Endometrium (tissue), 2 donors: Measurements from ENCODE around the gene COPG2.

ENCODE experiments used
- FAIRE-seq: peaks from 2 replicates; lab custom pipeline; 2012; peaks lifted over from hg19 to GRCh38; lab: Jason Lieb, UNC
- donor health status: control.
- donor health status: control.

COPG2 gene

GRCh38 chr7:130493275-130493873 lies 175.2 kb downstream of the COPG2 start:
- no peak for FAIRE-seq

DNA sequence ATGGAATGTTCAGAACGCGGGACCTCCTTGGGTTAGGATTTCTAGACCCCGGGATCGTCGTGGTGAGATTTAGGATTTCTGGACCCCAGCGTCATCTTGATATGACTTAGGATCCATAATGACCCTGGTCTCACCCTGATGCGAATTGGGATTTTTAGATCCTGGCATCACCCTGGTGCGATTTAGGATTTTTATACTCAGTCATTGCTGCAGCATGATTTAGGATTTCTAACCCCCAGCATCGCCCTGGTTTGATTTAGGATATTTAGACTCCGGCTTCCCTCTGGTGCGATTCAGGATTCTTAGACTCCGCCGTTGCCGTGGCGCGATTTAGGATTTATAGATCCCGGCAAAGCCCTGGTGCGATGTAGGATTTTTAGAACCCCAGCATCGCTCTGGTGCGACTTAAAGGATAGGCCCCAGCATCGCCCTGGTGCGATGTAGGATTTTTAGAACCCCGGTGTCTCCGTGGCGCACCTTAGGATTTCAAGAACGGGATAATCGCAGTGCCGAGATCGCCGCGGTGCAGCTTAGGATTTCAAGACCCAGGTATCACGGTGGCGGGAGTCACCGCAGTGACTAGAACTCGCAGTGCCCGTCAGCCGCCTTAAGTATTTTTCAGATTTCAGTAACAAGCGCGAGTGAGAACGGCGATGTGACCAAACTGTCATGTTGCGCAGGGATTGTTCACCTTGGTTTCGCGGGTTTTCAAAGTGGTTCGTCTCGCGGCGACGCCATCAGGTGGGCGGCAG lies 175.8 kb downstream of the COPG2 start:
- no peak for FAIRE-seq

GRCh38 chr7:130491841-130492522 lies 176.6 kb downstream of the COPG2 start, which contains the start of gene MEST:
Gene MEST, plus strand, starts transcription at chr7:130492085. Its CDS starts 229 bp downstream, at chr7:130492314.
- FAIRE-seq, result no peak

- no peak for FAIRE-seq
Measured at GRCh38 chr7:130490888-130491804, 177.4 kb downstream of the COPG2 start.

DNA sequence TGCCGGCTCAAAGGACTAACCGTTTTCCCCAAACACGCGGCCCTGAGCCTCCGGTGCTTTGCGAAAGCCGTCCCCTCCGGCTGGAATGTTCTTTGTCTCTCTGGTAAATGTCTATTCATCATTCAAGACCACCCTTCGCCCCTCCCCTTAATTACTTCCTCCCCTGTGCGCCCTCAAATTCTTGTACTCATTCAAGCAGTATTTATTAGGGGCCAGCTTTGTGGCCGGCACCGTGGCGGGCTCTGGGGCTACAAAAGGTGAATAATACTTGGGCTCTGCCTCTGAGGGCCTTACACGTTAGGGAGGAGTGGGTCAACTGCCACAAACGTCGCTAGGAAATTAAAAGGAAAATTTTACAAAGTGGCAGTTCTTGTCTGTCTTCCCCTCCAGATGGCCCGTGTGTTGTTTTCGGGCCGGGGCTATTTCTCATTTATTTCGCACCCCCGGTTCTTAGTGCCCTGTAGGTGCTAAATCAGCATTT lies 178.2 kb downstream of the COPG2 start:
- FAIRE-seq, result no peak

DNA sequence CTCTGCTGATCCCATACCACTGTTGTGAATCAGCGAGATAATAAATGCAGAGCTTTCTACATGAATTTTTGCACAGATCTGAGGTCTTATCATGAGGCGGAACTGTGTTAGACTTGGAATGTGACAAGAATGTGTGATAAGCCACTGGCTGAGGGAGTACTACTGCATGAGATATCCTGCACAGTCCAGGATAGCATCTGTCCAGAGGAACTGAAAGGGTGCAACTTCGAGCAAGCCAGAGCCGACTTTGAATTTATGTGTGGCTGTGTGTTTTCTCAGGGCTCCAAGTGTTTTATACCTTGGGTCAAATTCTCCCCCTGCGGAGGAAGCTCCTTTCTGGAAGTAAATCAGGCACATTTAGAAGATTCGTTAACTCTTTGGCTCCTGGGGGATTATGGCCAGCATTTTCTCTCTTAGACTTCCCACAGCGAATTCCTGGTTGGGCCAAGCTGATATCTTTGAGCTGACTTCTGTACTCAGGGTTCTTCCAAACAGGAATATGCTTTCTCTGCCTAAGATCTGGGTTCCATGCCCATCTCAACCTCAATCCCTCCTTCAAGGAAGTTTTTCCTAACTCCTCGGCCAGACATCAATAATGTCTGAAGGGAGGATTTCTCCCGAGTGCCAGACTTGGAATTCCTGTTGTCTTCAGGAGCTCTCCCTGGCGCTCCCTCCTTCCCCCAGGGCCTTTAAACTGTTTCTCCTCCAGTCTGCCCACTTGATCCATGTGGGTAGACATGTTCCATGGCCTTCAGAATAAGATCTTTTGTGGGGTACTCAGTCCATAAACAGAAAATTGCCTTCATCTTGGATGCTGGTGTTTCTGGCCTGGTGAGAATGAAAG lies 179.2 kb downstream of the COPG2 start:
- FAIRE-seq, result no peak

- no peak for FAIRE-seq
Measured at GRCh38 chr7:130488392-130489139, 180.0 kb downstream of the COPG2 start.

DNA sequence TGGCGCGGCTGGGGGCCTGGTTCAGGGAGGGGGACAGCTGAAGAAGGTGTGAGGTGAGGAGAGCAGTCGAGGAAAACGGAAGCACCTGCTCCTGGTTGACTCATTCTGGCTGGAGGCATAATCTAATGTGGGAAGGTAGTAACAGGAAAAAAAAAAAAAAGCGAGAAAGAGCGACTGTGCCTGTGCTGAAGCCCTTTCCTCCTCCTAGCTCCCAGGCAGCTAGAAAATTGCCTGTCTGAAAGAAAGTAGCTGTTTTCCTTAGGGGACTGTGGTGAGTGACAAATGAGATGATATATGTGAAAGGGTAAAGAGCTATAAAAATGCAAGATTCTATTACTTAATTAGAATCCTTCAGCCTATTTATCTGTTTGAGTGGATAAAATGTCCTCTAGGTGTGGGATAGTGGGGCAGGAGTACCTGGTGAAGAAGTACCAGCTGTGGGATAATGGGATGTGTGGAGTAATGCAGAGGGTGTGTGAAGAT lies 181.6 kb downstream of the COPG2 start:
- FAIRE-seq, result no peak

DNA sequence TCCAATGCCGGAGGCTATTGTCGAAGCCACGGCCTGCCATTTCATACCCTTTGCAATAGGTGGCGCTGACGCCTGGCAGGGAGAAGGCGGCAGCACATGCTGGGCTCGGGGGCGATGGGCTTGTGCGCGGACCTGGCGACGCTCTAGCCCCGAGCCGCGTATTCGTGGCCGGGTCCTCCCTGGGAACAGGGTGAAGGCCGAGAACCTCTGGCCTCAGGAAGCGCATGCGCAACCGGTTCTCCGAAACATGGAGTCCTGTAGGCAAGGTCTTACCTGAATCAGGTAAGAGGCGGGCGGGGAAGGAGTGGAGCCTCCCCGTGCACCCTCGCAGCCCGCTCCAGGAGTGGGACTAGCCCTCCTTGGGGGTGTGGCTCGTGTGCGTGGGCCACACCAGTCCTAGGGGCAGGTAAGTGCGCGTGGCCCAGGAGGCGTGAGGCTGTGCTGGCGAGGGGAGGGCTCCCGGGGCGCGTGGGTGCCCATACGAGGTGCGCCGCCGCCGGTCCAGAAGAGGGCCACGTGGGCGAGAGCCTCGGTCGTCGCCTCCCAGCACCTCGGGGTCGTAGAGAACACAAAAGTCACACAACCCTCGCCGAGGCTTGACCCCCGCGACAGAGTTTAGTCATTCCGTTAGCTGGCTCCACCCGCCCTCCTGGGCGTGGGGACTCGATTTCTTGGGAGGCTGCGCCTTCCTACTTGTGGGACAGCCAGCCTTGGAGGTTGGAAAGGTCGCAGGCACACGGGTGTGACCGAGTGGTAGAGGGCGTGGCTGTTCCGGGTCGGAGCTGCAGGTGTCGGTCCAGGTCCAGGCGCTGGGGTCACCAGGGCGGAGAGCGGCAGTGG lies 182.2 kb downstream of the COPG2 start:
- no peak for FAIRE-seq

DNA sequence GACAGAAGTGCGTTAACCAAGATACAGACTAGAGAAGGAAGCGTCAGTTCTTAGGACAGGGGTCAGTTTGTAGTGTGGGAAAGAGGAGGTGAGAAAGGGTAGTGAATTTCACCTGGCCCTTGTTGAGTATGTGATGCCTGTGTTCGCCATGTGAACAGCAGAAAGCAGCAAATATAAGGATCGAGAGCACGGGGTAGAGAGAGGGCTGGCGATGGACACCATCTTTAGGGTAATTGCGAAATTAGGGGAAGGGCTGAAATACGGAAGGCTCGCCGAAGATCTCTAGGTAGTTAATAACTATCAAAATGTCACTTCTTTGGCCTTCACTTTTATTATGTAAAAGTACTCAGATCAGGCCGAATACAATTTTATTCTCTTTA lies 182.8 kb downstream of the COPG2 start:
- no peak for FAIRE-seq

DNA sequence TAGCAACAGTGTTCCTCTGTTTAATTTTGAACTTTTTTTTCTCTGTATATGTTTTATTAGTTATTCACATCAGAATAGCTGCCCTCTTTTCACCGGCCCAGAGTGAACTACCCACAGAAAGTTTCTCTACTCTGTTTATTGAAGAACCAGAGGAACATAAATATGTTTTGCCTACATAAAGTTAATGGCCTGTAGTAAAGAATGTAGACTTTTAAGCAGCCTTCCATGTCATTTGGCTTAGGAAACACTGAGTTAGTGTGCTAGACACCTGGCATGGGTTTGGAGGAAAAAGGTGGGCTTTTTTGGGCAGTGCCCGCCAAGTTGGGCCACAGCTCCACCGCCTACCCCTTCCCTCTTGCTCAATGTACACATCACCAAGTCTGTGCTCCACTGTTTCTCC lies 185.5 kb downstream of the COPG2 start:
- no peak for FAIRE-seq

GRCh38 chr7:130481898-130482297 lies 186.7 kb downstream of the COPG2 start:
- no peak for FAIRE-seq

- FAIRE-seq, result no peak
Measured at GRCh38 chr7:130479716-130480400, 188.7 kb downstream of the COPG2 start.

DNA sequence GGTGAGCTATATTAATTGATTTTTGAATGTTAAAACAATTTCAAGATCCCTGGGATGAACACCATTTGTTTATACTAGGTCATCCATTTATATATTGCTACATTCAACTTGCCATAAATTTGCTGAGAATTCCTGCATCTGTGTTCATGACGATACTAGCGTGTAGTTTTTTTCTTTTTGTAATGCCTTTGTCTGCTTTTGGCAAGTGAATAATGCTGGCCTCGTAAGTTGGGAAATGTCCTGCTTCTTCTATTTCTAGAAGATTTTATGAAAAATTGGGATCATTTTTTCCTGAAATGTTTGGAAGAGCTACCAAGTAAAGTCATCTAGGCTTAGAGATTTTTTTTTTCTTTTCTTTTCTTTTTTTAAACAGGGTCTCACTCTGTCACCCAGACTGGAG lies 189.6 kb downstream of the COPG2 start:
- no peak for FAIRE-seq

DNA sequence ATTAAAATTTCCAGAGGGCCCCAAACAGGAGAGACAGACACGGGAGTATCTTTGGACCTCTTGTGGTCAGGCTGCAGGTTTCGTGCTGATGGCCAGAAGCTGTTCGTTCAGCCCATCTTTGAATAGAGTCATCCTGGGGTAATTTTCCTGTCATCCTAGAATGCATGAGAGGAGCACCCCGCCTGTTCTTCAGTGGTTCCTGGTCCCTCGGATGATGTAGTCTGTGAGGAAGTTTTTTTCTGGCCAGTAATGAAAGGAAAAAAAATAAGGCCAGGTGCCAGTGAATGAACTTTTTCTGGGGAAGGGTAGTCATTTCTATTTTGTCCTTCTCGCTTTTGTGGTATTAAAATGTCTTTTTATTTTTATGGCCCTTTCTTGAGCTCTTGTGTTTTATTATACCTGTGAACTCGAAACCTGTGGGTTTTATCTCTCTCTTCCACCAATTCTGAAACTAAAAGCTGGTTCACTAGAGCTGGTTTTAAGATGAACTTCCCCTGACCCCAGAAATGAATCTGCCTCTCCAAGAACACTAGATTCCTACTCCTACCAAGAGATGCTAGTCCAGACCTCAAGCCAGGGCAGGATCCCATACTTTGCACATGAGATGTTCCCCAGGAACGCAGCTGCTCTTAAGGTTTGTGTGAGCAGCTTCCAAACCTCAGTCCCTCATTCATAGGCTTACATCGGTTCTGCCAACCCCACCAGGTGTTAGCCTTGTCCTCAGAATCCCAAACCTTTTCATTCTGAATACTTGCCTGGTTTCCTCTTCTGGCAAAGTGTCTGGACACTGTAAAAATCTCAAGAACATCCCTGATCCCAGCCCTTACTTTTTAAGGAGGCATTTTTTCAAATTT lies 192.0 kb downstream of the COPG2 start:
- FAIRE-seq, result no peak

GRCh38 chr7:130475776-130476175 lies 192.8 kb downstream of the COPG2 start:
- no peak for FAIRE-seq

DNA sequence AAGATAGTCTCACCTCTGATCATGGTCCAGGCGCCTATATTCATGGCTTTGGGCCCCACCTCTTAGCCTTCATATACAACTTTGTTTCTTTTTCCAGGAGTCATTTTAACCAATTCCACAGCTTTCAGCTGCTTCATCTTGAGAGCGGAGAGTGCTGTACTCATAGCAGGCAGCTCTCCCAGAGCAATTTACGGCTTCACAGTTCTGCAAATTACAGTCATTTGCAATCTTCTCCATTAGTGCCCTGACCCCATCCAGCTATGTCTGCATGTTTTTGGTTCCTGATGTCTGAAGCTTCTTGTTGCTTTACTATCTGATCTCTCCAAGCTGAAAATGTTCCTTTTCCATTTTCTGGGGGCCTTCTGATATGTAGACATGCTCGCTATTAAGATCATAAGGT lies 194.7 kb downstream of the COPG2 start:
- FAIRE-seq, result no peak

DNA sequence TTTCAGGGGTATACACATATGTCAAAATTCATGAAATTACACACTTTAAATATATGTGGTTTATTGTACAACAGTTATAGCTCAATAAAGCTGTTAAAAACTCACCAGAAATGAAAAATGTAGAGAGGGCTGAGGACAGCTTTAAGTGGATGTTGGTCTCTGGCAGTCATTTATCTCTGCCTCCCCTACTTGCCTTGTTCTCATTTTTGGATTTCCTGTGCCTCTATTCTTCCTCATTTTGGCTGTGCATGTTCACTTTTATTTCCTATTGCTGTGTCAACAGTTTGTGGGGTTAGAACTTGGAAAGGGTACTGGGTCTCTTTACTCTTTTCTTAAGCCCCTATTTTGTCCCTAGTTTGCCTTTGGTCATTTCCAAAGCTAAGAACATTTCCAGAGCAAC lies 195.3 kb downstream of the COPG2 start:
- FAIRE-seq, result no peak
